HepG2 (cell line): ENCODE results near the gene DCDC1. TPM values are rescaled to one million over a fixed set of nuclear protein-coding genes. Genes with fewer than 3 reads are reported as not detected.
A peak's percentile ranks its signal among the peaks of the same experiment; 100 is the strongest.

Experiments used
- ELF3 ChIP-seq: IDR thresholded peaks from 2 replicates; pipeline ENCODE4 v1.6.1; 2016; ENCODE audit warnings: missing genetic modification reagents, missing compliant biosample characterization
- FOXK2 ChIP-seq: fragments of 450-650 bp; IDR thresholded peaks from 2 replicates; pipeline ENCODE4 v1.6.1; 2016
- HMG20A ChIP-seq: IDR thresholded peaks from 2 replicates; pipeline ENCODE4 v1.6.1; 2016; ENCODE audit warnings: borderline replicate concordance
- MATR3 ChIP-seq: sonication (generic); formaldehyde crosslinking; IDR thresholded peaks from 2 replicates; pipeline ENCODE4 v1.4.0; 2020; ENCODE audit warnings: missing genetic modification reagents
- MLXIP ChIP-seq: sonication (generic); formaldehyde crosslinking; IDR thresholded peaks from 2 replicates; pipeline ENCODE4 v1.9.0; 2021; ENCODE audit warnings: missing genetic modification reagents, borderline replicate concordance
- NFE2 ChIP-seq: sonication (generic); formaldehyde crosslinking; IDR thresholded peaks from 2 replicates; pipeline ENCODE4 v1.4.0; 2020; ENCODE audit warnings: missing genetic modification reagents
- NFE2L2 ChIP-seq: fragments of 150-350 bp; IDR thresholded peaks from 2 replicates; pipeline ENCODE4 v1.6.1; 2014; ENCODE audit warnings: low read length
- NFYB ChIP-seq: sonication (generic); formaldehyde crosslinking; IDR thresholded peaks from 2 replicates; pipeline ENCODE4 v1.4.0; 2020; ENCODE audit warnings: missing genetic modification reagents
- PBX2 ChIP-seq: IDR thresholded peaks from 2 replicates; pipeline ENCODE4 v1.6.1; 2016; ENCODE audit warnings: control low read depth
- RORA ChIP-seq: sonication (generic); formaldehyde crosslinking; IDR thresholded peaks from 2 replicates; pipeline ENCODE4 v1.5.0; 2020; ENCODE audit warnings: mild to moderate bottlenecking, missing genetic modification reagents, moderate library complexity
- SALL2 ChIP-seq: sonication (generic); formaldehyde crosslinking; IDR thresholded peaks from 2 replicates; pipeline ENCODE4 v1.8.1; 2023; ENCODE audit warnings: mild to moderate bottlenecking, missing genetic modification reagents, inconsistent platforms
- SP140L ChIP-seq: sonication (generic); formaldehyde crosslinking; IDR thresholded peaks from 2 replicates; pipeline ENCODE4 v1.4.0; 2020; ENCODE audit warnings: missing genetic modification reagents, borderline replicate concordance
- SYNCRIP ChIP-seq: fragments of 200-400 bp; formaldehyde crosslinking; IDR thresholded peaks from 2 replicates; pipeline ENCODE4 v1.6.1; 2018; ENCODE audit warnings: mild to moderate bottlenecking, low read depth, low read length; ENCODE audit not compliant: insufficient read depth
- TAF15 ChIP-seq: fragments of 200-400 bp; formaldehyde crosslinking; IDR thresholded peaks from one replicate; pipeline ENCODE4 v1.6.1; 2018; ENCODE audit warnings: mild to moderate bottlenecking, low read depth, low read length; ENCODE audit not compliant: poor library complexity, severe bottlenecking
- TFDP1 ChIP-seq: IDR thresholded peaks from 2 replicates; pipeline ENCODE4 v1.6.1; 2016; ENCODE audit warnings: missing compliant biosample characterization, missing genetic modification reagents, borderline replicate concordance
- TRAFD1 ChIP-seq: sonication (generic); formaldehyde crosslinking; IDR thresholded peaks from 2 replicates; pipeline ENCODE4 v1.5.1; 2020; ENCODE audit warnings: missing genetic modification reagents, mild to moderate bottlenecking, borderline replicate concordance
- XBP1 ChIP-seq: sonication (generic); formaldehyde crosslinking; IDR thresholded peaks from 2 replicates; pipeline ENCODE4 v1.5.0; 2020; ENCODE audit warnings: missing genetic modification reagents
- YY1 ChIP-seq: IDR thresholded peaks from 2 replicates; pipeline ENCODE4 v1.6.1; 2011; ENCODE audit warnings: low read length, low read depth, moderate library complexity, mild to moderate bottlenecking; ENCODE audit not compliant: insufficient read depth, insufficient replicate concordance
- ZFP1 ChIP-seq: IDR thresholded peaks from 2 replicates; pipeline ENCODE4 v1.6.1; 2016
- ZFX ChIP-seq: sonication (generic); formaldehyde crosslinking; IDR thresholded peaks from 2 replicates; pipeline ENCODE4 v1.4.0; 2020; ENCODE audit warnings: mild to moderate bottlenecking, low read depth, missing genetic modification reagents, moderate library complexity
- ZNF232 ChIP-seq: sonication (generic); formaldehyde crosslinking; IDR thresholded peaks from 2 replicates; pipeline ENCODE4 v1.4.0; 2020; ENCODE audit warnings: missing genetic modification reagents, borderline replicate concordance
- ZNF350 ChIP-seq: sonication (generic); formaldehyde crosslinking; IDR thresholded peaks from 2 replicates; pipeline ENCODE4 v1.4.0; 2020; ENCODE audit warnings: mild to moderate bottlenecking, low read depth, missing genetic modification reagents, borderline replicate concordance
- ZNF709 ChIP-seq: sonication (generic); formaldehyde crosslinking; IDR thresholded peaks from 2 replicates; pipeline ENCODE4 v1.5.0; 2020; ENCODE audit warnings: mild to moderate bottlenecking, missing genetic modification reagents
- ZSCAN9 ChIP-seq: IDR thresholded peaks from 2 replicates; pipeline ENCODE4 v1.6.1; 2016; ENCODE audit warnings: borderline replicate concordance
- polyA plus RNA-seq, 8 experiments: library from polyadenylated mRNA; depleted of rRNA in 3 of 8; stranded (reverse) in 7 of 8; unstranded in 1 of 8; fragments of >200 nt; fragmentation: Illumina TruSeq in 4 of 8; extraction: Trizol in 4 of 8; gene quantifications; 2 replicates each; pipeline versions ENCODE4 v1.2.1 to v1.2.3, GENCODE V29; 2011 to 2016; ENCODE audit warnings: low read depth in 4 of 8, missing spikeins in 1 of 8, mixed read lengths in 1 of 8; ENCODE audit not compliant: insufficient read depth in 1 of 8
- total RNA-seq, 5 experiments: library from RNA; depleted of rRNA; stranded (reverse); fragments of >200 nt; fragmentation: Illumina TruSeq; extraction: Trizol; gene quantifications; 2 replicates each; pipeline ENCODE4 v1.2.3, GENCODE V29; 2016; ENCODE audit warnings: low read depth in 1 of 5

DCDC1 gene
- total and polyA plus RNA-seq, 2 of the 13 experiments (the other 11 are each of a cell fraction or from before 2014, with no cell fraction given), result 0.12 to 0.27 TPM

GRCh38 chr11:31369348-31370329, at the start of gene DCDC1, which contains the start of gene DNAJC24 (continued):
- TF ChIP-seq ZNF232 (peak; percentile 69; the same call in 1 of the 2 replicates), MLXIP (no peak), NFYB (CRISPR knock-in tag) (peak; percentile 36; the same call in 1 of the 2 replicates), YY1 (peak; percentile 75), NFE2 (CRISPR knock-in tag) (no peak), SYNCRIP (no peak), NFE2L2 (no peak), ZNF350 (CRISPR knock-in tag) (peak; percentile 71; the same call in 1 of the 2 replicates), ZFP1 (CRISPR knock-in tag) (no peak), PBX2 (CRISPR knock-in tag) (no peak), XBP1 (no peak), ZSCAN9 (CRISPR knock-in tag) (no peak), SALL2 (CRISPR knock-in tag) (peak; percentile 63; the same call in 1 of the 2 replicates), ZFX (CRISPR knock-in tag) (peak; percentile 69), ELF3 (CRISPR knock-in tag) (peak; percentile 78), TRAFD1 (CRISPR knock-in tag) (no peak), TAF15 (no peak), HMG20A (CRISPR knock-in tag) (no peak), TFDP1 (CRISPR knock-in tag) (peak; percentile 22; the same call in 1 of the 2 replicates), ZNF709 (no peak), RORA (CRISPR knock-in tag) (no peak), FOXK2 (no peak), SP140L (no peak), MATR3 (CRISPR knock-in tag) (no peak)
